GM12875 (cell line): Measurements from ENCODE around the gene GPR171.

Source experiments
- H3K4me3 ChIP-seq: one replicate; pipeline ENCODE4 v1.5.1; 2011; ENCODE audit warnings: low read depth, low read length, control low read depth
- CTCF ChIP-seq: IDR thresholded peaks from 2 replicates; pipeline ENCODE4 v1.5.1; 2011; ENCODE audit warnings: low read depth, mild to moderate bottlenecking, control low read depth, inconsistent platforms, low read length, moderate library complexity, borderline replicate concordance; ENCODE audit not compliant: insufficient read depth

The GPR171 gene

GRCh38 chr3:151197228-151197627, 5.8 kb downstream of the GPR171 start:
- H3K4me3 ChIP-seq: no peak overlapping the region
- no peak for TF ChIP-seq CTCF

GRCh38 chr3:151196434-151196833, 6.6 kb downstream of the GPR171 start:
- TF ChIP-seq CTCF: no peak
- H3K4me3 ChIP-seq: no peak overlapping the region

- no peak overlapping the region for H3K4me3 ChIP-seq
- no peak for TF ChIP-seq CTCF
Observed at GRCh38 chr3:151195826-151196225, 7.2 kb downstream of the GPR171 start.

GRCh38 chr3:151192545-151192944, 10.5 kb downstream of the GPR171 start:
- no peak for TF ChIP-seq CTCF
- no peak overlapping the region for H3K4me3 ChIP-seq

GRCh38 chr3:151191095-151191494, 11.9 kb downstream of the GPR171 start:
- H3K4me3 ChIP-seq: no peak overlapping the region

GRCh38 chr3:151183265-151183671, 19.7 kb downstream of the GPR171 start:
- H3K4me3 ChIP-seq: no peak overlapping the region
- TF ChIP-seq CTCF: no peak

More at GRCh38 chr3:151191095-151191494, 11.9 kb downstream of the GPR171 start:
- TF ChIP-seq CTCF: no peak

GRCh38 chr3:151182349-151183079, 20.5 kb downstream of the GPR171 start:
- no peak overlapping the region for H3K4me3 ChIP-seq
- TF ChIP-seq CTCF: no peak
